ENCODE results near the gene NRL.

DNA sequence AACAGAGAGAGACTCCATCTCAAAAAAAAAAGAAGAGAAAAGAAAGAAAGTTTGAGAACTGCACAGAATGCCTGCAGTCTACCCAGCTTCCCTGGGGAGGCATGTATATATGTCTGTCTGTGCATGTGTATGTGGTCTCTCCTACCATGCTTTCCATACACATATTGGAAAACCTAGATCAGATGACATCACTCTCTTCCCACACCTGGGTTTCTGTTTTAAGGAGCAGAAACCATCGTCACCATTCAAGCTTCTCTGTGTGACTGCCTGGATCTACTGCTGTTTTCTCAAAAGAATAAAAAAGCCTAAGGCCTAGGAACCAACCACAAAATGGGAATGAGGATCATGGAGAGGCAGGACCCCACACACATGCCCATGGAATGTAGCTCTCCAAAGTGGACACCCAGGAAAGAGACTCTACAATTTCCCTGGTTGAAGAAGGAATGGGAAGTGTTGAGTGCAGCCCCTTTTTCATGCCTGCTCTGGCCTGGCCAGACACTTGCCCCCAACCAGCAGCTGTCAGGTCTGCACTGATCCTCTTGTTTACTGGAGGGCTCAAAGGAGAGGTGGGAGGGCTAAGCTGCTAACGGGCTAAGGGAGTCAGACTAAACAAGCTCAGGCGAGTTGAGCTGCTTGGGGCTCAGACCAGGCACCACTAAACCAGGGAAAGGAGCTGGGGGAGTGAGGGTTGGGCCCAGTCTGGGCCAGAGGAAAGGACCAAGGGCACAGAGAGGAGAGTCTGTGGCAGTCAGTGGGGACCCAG, 28.4 kb downstream of the NRL start:
- no peak for TF ChIP-seq CTCF (IDR thresholded peaks at IDR 0.05)
- no peak for TF ChIP-seq ZFX (IDR thresholded peaks at IDR 0.05; ENCODE audit: borderline replicate concordance)

Measured in 22Rv1 (cell line).